ENCODE data around the gene IMPDH1. TPM values are rescaled to one million over a fixed set of nuclear protein-coding genes. Genes with fewer than 3 reads are reported as not detected.

Gene IMPDH1
- total RNA-seq, 1 donor from 2014 or later = 148 TPM

DNA sequence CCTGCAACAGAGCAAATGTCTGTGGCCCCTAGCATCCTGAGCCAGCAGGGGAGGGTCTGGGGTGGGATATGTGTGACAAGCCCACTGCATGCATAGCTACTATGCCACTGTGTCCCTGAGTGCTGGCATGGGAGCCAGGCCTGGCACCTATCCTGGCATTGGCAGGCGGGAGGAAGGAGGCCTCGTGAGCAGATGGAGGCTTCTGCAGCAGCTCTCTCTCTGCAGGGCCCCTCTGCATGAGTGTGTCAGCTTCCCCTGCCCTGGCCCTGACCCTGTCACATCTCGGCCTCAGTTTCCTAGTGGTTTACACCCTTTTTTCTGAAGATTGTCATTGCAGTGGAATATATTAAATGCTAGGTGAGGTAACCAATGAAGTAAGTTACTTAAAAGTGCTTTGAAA lies 13.1 kb upstream of the IMPDH1 start:
- H3K4me1 ChIP-seq = no peaks in the 10 kb centered on the region
- H3K36me3 ChIP-seq = no peaks in the 10 kb centered on the region
- no peak for DNase-seq (ENCODE audit: low spot score in 2 of 2)
- H3K9me3 ChIP-seq = no peaks in the 10 kb centered on the region
- intact Hi-C loops (cut with DNase I) = no loop called here
- no peak overlapping the region for H3K27ac ChIP-seq
- H3K27me3 ChIP-seq = no peaks in the 10 kb centered on the region
- TF ChIP-seq CTCF (IDR thresholded peaks at IDR 0.05) = no peak
- no peak overlapping the region for H3K4me3 ChIP-seq

GRCh38 chr7:128422037-128422436 lies 12.3 kb upstream of the IMPDH1 start:
- no peaks in the 10 kb centered on the region for H3K4me1 ChIP-seq

GRCh38 chr7:128421384-128421783 lies 11.6 kb upstream of the IMPDH1 start:
- DNase-seq (ENCODE audit: low spot score in 2 of 2) = no peak
- Histone ChIP-seq H3K4me3 (no peak overlapping the region), H3K27ac (no peak overlapping the region), H3K27me3 (no peaks in the 10 kb centered on the region), H3K9me3 (no peaks in the 10 kb centered on the region), H3K4me1 (no peaks in the 10 kb centered on the region), H3K36me3 (no peaks in the 10 kb centered on the region)
- intact Hi-C loops (cut with DNase I) = no loop called here
- no peak for TF ChIP-seq CTCF (IDR thresholded peaks at IDR 0.05)

More at GRCh38 chr7:128422037-128422436, 12.3 kb upstream of the IMPDH1 start:
- H3K27me3 ChIP-seq = no peaks in the 10 kb centered on the region
- no peaks in the 10 kb centered on the region for H3K36me3 ChIP-seq
- no peak overlapping the region for H3K4me3 ChIP-seq
- H3K9me3 ChIP-seq = no peaks in the 10 kb centered on the region
- DNase-seq (ENCODE audit: low spot score in 2 of 2) = no peak
- no peak for TF ChIP-seq CTCF (IDR thresholded peaks at IDR 0.05)
- intact Hi-C loops (cut with DNase I) = no loop called here
- H3K27ac ChIP-seq = no peak overlapping the region

DNA sequence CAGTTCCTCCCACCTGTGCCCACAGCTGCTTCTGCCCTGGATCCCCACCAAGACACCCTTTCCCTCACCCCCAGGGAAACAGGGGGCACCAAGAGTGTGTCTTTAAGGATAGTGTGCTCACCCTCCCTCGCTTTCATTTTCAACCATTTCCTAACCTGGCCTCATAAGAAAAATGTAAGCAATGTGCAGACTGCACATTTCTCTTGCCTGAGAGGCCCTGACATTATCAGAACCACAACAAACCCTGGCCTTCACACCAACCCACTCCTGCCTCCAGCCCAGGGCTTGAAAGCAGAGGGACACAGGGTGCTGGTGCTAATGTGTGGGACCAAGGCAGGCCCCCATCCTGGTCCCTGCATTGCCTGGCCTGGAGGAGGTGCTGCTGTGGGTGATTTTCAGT lies 11.0 kb upstream of the IMPDH1 start:
- H3K9me3 ChIP-seq = no peaks in the 10 kb centered on the region
- TF ChIP-seq CTCF (IDR thresholded peaks at IDR 0.05) = no peak
- intact Hi-C loops (cut with DNase I) = no loop called here
- no peaks in the 10 kb centered on the region for H3K27me3 ChIP-seq
- H3K36me3 ChIP-seq = no peaks in the 10 kb centered on the region
- no peak overlapping the region for H3K27ac ChIP-seq
- no peak overlapping the region for H3K4me3 ChIP-seq
- DNase-seq (ENCODE audit: low spot score in 2 of 2) = no peak
- no peaks in the 10 kb centered on the region for H3K4me1 ChIP-seq

GRCh38 chr7:128419257-128419656 lies 9.5 kb upstream of the IMPDH1 start:
- no peaks in the 10 kb centered on the region for H3K27me3 ChIP-seq
- DNase-seq (ENCODE audit: low spot score in 2 of 2) = no peak
- no peak for TF ChIP-seq CTCF (IDR thresholded peaks at IDR 0.05)
- H3K27ac ChIP-seq = no peak overlapping the region
- H3K9me3 ChIP-seq = no peaks in the 10 kb centered on the region
- no peaks in the 10 kb centered on the region for H3K36me3 ChIP-seq
- no peaks in the 10 kb centered on the region for H3K4me1 ChIP-seq
- intact Hi-C loops (cut with DNase I) = no loop called here
- no peak overlapping the region for H3K4me3 ChIP-seq

GRCh38 chr7:128417071-128417470 lies 7.3 kb upstream of the IMPDH1 start:
- H3K9me3 ChIP-seq = no peaks in the 10 kb centered on the region
- no peak for DNase-seq (ENCODE audit: low spot score in 2 of 2)
- no peaks in the 10 kb centered on the region for H3K27me3 ChIP-seq
- H3K4me1 ChIP-seq = no peaks in the 10 kb centered on the region
- H3K36me3 ChIP-seq = no peaks in the 10 kb centered on the region
- intact Hi-C loops (cut with DNase I) = no loop called here
- H3K27ac ChIP-seq = no peak overlapping the region
- H3K4me3 ChIP-seq = no peak overlapping the region
- no peak for TF ChIP-seq CTCF (IDR thresholded peaks at IDR 0.05)
